SK-N-SH treated with all-trans-retinoic acid at 6 μM for 48 hours (cell line): ENCODE results near the gene PSMA7.

Source experiments
- ATAC-seq: fragments of 200-7000 bp; cut with Tn5 transposase; 3 replicates; pipeline ENCODE4 v1.9.1; 2020; ENCODE audit warnings: mild to moderate bottlenecking, moderate library complexity
- ARNTL ChIP-seq: fragments of 450-650 bp; formaldehyde crosslinking; IDR thresholded peaks from 2 replicates; pipeline ENCODE4 v1.5.0; 2020; ENCODE audit warnings: low read depth, mild to moderate bottlenecking, moderate library complexity, borderline replicate concordance
- BACH2 ChIP-seq: fragments of 250-450 bp; sonication (Bioruptor Pico); IDR thresholded peaks from 2 replicates; pipeline ENCODE4 v1.9.0; 2021; ENCODE audit warnings: mild to moderate bottlenecking, borderline replicate concordance
- CSDC2 ChIP-seq: fragments of 250-450 bp; sonication (Bioruptor Pico); IDR thresholded peaks from 2 replicates; pipeline ENCODE4 v1.5.0; 2020; ENCODE audit warnings: mild to moderate bottlenecking, moderate library complexity
- GLIS3 ChIP-seq: fragments of 250-450 bp; sonication (Bioruptor Pico); IDR thresholded peaks from 2 replicates; pipeline ENCODE4 v1.5.0; 2020; ENCODE audit warnings: mild to moderate bottlenecking, moderate library complexity
- ISL1 ChIP-seq: fragments of 250-450 bp; sonication (Bioruptor Pico); IDR thresholded peaks from 2 replicates; pipeline ENCODE4 v2.1.2; 2022; ENCODE audit warnings: mild to moderate bottlenecking, moderate library complexity
- OSR1 ChIP-seq: fragments of 250-450 bp; sonication (Bioruptor Pico); IDR thresholded peaks from 2 replicates; pipeline ENCODE4 v1.8.0; 2022; ENCODE audit warnings: moderate library complexity, mild to moderate bottlenecking, inconsistent platforms
- PPARA ChIP-seq: fragments of 250-450 bp; sonication (Bioruptor Pico); IDR thresholded peaks from 2 replicates; pipeline ENCODE4 v1.5.0; 2020; ENCODE audit warnings: mild to moderate bottlenecking, borderline replicate concordance
- RARB ChIP-seq: fragments of 250-450 bp; sonication (Bioruptor Pico); IDR thresholded peaks from 2 replicates; pipeline ENCODE4 v1.8.0; 2021; ENCODE audit warnings: mild to moderate bottlenecking, moderate library complexity
- SNAI2 ChIP-seq: fragments of 250-450 bp; sonication (Bioruptor Pico); IDR thresholded peaks from 2 replicates; pipeline ENCODE4 v1.5.0; 2020; ENCODE audit warnings: mild to moderate bottlenecking, moderate library complexity
- TOX ChIP-seq: fragments of 250-450 bp; sonication (Bioruptor Pico); IDR thresholded peaks from 2 replicates; pipeline ENCODE4 v1.8.0; 2021; ENCODE audit warnings: mild to moderate bottlenecking, moderate library complexity, borderline replicate concordance
- ZC3H10 ChIP-seq: fragments of 250-450 bp; sonication (Bioruptor Pico); IDR thresholded peaks from 2 replicates; pipeline ENCODE4 v1.5.1; 2021; ENCODE audit warnings: mild to moderate bottlenecking, moderate library complexity
- ZFP3 ChIP-seq: fragments of 250-450 bp; sonication (Bioruptor Pico); IDR thresholded peaks from 2 replicates; pipeline ENCODE4 v1.5.0; 2020; ENCODE audit warnings: mild to moderate bottlenecking, moderate library complexity
- ZFP30 ChIP-seq: fragments of 450-650 bp; formaldehyde crosslinking; IDR thresholded peaks from 2 replicates; pipeline ENCODE4 v1.5.0; 2022; ENCODE audit warnings: mild to moderate bottlenecking, moderate library complexity
- ZNF565 ChIP-seq: fragments of 450-650 bp; formaldehyde crosslinking; conservative IDR thresholded peaks from 2 replicates; pipeline ENCODE4 v1.5.0; 2020; ENCODE audit warnings: low read depth, mild to moderate bottlenecking, moderate library complexity
- ZNF70 ChIP-seq: fragments of 450-650 bp; formaldehyde crosslinking; IDR thresholded peaks from 2 replicates; pipeline ENCODE4 v1.5.0; 2020; ENCODE audit warnings: mild to moderate bottlenecking, moderate library complexity
- ZNF8 ChIP-seq: fragments of 450-650 bp; formaldehyde crosslinking; IDR thresholded peaks from 2 replicates; pipeline ENCODE4 v1.5.0; 2020; ENCODE audit warnings: mild to moderate bottlenecking, moderate library complexity
- TF ChIP-seq, protein P1 (sequence below): fragments of 250-450 bp; sonication (Bioruptor Pico); IDR thresholded peaks from 2 replicates; pipeline ENCODE4 v1.5.1; 2021; ENCODE audit warnings: mild to moderate bottlenecking, moderate library complexity
- TF ChIP-seq, protein P2 (sequence below): fragments of 250-450 bp; sonication (Bioruptor Pico); IDR thresholded peaks from 2 replicates; pipeline ENCODE4 v1.5.1; 2020; ENCODE audit warnings: low read depth, mild to moderate bottlenecking, moderate library complexity
- TF ChIP-seq, protein P3 (sequence below): fragments of 250-450 bp; sonication (Bioruptor Pico); IDR thresholded peaks from 2 replicates; pipeline ENCODE4 v1.8.0; 2021; ENCODE audit warnings: low read depth, mild to moderate bottlenecking, moderate library complexity, borderline replicate concordance
- TF ChIP-seq, protein P4 (sequence below): fragments of 250-450 bp; sonication (Bioruptor Pico); IDR thresholded peaks from 2 replicates; pipeline ENCODE4 v1.5.0; 2020; ENCODE audit warnings: mild to moderate bottlenecking, moderate library complexity
- TF ChIP-seq, protein P5 (sequence below): fragments of 250-450 bp; sonication (Bioruptor Pico); IDR thresholded peaks from 2 replicates; pipeline ENCODE4 v1.8.0; 2020; ENCODE audit warnings: mild to moderate bottlenecking, moderate library complexity, borderline replicate concordance

The PSMA7 gene

DNA sequence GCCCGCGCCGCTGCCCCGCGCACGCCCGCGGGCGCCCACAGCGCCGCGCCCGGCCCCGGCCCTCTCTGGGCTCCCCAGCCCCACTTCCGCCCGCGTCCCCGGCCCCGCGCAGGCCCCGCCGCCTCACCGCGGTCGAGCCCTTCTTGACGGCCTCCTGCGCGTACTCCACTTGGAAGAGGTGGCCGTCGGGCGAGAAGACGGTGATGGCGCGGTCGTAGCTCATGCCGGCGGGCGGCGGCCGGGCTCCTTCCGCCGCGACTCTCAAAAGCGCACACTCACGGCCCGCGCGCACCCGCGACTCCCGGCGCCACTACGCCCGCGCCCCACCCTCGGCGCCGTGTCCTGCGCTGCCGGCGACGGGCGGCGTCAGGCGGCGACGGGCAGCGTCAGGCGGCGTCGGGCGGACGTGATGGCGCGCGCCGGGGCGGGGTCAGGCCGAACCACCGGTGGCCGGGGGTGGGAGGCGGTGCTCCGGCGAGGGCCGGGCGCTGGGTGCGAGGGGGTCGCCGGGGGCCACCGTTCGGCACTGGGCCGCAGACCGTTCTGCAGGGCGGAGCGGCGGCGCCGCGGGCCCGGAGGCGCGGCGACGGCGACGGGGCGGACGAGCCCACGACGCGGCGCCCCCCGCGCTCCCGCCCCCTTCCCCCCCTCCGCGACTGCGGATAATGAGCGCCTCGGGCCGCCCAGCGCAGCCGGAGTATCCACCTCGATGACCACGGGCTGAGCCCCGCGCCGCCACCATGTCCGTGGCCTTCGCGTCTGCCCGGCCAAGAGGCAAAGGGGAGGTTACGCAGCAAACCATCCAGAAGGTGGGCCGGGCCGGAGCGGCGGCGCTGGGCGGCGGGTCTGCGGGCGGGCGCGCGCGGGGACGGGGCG is at the start of gene PSMA7, which contains the start of gene SS18L1:
PSMA7 (minus strand) TSS at position 314 of the 876 bp plus-strand sequence; CDS start at position 223, 91 bp downstream.
SS18L1 (plus strand) TSS at position 689 of the 876 bp plus-strand sequence; CDS start at position 741, 52 bp downstream.
- 0 out of 2 replicates have a peak, but pooled peaks have one; percentile 26 for TF ChIP-seq GLIS3 (CRISPR knock-in tag)
- TF ChIP-seq ZFP3 (CRISPR knock-in tag) = peak; percentile 54; the same call in 1 of the 2 replicates
- TF ChIP-seq CSDC2 = no peak
- peak; percentile 79 for ATAC-seq

DNA sequence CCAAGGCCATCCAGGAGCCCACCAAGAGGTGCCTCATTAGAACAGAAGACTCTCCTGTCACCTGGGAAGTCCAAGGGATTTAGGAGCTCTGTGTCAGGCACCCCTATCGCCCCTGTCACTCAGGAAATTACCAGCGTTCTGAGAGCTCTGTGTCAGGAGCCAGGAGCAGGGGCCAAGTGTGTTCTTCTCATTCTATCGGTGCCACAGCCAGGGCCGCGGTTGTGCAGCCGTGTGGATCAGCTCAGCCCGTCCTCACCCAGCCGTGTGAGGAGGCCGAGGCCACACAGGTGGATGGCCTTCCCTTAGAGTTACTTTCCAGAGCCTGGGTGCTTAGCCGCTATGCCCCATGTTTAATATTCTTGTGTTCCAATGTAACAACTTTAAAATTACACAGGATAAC is 49.4 kb upstream of the PSMA7 start:
- TF ChIP-seq, protein P1, sequence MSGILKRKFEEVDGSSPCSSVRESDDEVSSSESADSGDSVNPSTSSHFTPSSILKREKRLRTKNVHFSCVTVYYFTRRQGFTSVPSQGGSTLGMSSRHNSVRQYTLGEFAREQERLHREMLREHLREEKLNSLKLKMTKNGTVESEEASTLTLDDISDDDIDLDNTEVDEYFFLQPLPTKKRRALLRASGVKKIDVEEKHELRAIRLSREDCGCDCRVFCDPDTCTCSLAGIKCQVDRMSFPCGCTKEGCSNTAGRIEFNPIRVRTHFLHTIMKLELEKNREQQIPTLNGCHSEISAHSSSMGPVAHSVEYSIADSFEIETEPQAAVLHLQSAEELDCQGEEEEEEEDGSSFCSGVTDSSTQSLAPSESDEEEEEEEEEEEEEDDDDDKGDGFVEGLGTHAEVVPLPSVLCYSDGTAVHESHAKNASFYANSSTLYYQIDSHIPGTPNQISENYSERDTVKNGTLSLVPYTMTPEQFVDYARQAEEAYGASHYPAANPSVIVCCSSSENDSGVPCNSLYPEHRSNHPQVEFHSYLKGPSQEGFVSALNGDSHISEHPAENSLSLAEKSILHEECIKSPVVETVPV (CRISPR knock-in tag) = no peak
- TF ChIP-seq ZFP30 (CRISPR knock-in tag) (no peak), BACH2 (CRISPR knock-in tag) (no peak), ZC3H10 (CRISPR knock-in tag) (no peak), ARNTL (CRISPR knock-in tag) (no peak), ISL1 (CRISPR knock-in tag) (no peak), ZNF70 (no peak), TOX (CRISPR knock-in tag) (no peak), RARB (no peak), ZNF8 (CRISPR knock-in tag) (no peak), PPARA (no peak), OSR1 (no peak), ZNF565 (no peak), ZFP3 (CRISPR knock-in tag) (no peak), SNAI2 (no peak)
- TF ChIP-seq, protein P2, sequence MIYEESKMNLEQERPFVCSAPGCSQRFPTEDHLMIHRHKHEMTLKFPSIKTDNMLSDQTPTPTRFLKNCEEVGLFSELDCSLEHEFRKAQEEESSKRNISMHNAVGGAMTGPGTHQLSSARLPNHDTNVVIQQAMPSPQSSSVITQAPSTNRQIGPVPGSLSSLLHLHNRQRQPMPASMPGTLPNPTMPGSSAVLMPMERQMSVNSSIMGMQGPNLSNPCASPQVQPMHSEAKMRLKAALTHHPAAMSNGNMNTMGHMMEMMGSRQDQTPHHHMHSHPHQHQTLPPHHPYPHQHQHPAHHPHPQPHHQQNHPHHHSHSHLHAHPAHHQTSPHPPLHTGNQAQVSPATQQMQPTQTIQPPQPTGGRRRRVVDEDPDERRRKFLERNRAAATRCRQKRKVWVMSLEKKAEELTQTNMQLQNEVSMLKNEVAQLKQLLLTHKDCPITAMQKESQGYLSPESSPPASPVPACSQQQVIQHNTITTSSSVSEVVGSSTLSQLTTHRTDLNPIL (CRISPR knock-in tag) = no peak
- TF ChIP-seq, protein P3, sequence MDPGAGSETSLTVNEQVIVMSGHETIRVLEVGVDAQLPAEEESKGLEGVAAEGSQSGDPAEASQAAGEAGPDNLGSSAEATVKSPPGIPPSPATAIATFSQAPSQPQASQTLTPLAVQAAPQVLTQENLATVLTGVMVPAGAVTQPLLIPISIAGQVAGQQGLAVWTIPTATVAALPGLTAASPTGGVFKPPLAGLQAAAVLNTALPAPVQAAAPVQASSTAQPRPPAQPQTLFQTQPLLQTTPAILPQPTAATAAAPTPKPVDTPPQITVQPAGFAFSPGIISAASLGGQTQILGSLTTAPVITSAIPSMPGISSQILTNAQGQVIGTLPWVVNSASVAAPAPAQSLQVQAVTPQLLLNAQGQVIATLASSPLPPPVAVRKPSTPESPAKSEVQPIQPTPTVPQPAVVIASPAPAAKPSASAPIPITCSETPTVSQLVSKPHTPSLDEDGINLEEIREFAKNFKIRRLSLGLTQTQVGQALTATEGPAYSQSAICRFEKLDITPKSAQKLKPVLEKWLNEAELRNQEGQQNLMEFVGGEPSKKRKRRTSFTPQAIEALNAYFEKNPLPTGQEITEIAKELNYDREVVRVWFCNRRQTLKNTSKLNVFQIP (CRISPR knock-in tag) = no peak
- TF ChIP-seq, protein P4, sequence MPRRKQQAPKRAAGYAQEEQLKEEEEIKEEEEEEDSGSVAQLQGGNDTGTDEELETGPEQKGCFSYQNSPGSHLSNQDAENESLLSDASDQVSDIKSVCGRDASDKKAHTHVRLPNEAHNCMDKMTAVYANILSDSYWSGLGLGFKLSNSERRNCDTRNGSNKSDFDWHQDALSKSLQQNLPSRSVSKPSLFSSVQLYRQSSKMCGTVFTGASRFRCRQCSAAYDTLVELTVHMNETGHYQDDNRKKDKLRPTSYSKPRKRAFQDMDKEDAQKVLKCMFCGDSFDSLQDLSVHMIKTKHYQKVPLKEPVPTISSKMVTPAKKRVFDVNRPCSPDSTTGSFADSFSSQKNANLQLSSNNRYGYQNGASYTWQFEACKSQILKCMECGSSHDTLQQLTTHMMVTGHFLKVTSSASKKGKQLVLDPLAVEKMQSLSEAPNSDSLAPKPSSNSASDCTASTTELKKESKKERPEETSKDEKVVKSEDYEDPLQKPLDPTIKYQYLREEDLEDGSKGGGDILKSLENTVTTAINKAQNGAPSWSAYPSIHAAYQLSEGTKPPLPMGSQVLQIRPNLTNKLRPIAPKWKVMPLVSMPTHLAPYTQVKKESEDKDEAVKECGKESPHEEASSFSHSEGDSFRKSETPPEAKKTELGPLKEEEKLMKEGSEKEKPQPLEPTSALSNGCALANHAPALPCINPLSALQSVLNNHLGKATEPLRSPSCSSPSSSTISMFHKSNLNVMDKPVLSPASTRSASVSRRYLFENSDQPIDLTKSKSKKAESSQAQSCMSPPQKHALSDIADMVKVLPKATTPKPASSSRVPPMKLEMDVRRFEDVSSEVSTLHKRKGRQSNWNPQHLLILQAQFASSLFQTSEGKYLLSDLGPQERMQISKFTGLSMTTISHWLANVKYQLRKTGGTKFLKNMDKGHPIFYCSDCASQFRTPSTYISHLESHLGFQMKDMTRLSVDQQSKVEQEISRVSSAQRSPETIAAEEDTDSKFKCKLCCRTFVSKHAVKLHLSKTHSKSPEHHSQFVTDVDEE (CRISPR knock-in tag) = no peak
- ATAC-seq = no peak

DNA sequence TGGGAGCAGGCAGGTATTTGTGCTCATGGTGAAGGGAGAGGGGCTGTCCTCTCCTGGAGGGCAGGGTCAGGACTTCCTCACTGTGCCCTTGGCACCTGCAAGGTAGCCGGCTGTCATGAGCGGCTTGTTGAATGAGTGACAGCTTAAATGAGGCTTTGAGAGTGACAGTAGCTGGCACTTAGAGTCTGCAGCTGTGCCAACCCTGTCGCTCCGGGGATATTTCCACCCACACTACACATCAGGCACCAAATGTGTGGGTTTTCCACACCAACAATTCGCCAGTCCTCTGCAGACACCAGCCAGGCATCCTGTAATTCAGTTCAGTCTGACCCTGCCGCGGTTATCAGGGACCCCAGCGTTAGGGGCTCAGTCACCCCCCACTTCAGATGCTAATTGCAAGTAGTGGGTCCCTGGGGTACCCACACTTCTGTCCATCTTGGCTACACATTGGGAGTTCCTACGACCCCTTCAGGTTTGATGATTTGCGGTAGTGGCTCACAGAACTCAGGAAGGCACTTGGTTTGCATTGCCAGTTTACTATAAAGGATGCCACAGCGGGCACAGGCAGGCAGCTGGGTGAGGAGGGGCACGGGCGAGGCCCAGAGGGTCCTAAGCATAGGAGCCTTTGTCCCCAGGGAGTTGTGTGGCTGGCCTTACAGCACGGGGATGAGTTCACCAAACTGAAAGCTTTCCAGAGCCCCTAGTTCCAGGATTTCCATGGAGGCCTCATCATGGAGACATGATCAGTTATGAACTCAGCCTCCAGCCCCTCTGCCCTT is 48.8 kb upstream of the PSMA7 start:
- no peak for ATAC-seq
- TF ChIP-seq OSR1 = no peak
- TF ChIP-seq ZC3H10 (CRISPR knock-in tag) = no peak
- TF ChIP-seq, protein P4 (CRISPR knock-in tag) = no peak
- TF ChIP-seq BACH2 (CRISPR knock-in tag) = no peak
- no peak for TF ChIP-seq SNAI2
- TF ChIP-seq, protein P1 (CRISPR knock-in tag) = no peak
- no peak for TF ChIP-seq PPARA
- TF ChIP-seq ZNF565 = no peak
- no peak for TF ChIP-seq CSDC2
- TF ChIP-seq, protein P5, sequence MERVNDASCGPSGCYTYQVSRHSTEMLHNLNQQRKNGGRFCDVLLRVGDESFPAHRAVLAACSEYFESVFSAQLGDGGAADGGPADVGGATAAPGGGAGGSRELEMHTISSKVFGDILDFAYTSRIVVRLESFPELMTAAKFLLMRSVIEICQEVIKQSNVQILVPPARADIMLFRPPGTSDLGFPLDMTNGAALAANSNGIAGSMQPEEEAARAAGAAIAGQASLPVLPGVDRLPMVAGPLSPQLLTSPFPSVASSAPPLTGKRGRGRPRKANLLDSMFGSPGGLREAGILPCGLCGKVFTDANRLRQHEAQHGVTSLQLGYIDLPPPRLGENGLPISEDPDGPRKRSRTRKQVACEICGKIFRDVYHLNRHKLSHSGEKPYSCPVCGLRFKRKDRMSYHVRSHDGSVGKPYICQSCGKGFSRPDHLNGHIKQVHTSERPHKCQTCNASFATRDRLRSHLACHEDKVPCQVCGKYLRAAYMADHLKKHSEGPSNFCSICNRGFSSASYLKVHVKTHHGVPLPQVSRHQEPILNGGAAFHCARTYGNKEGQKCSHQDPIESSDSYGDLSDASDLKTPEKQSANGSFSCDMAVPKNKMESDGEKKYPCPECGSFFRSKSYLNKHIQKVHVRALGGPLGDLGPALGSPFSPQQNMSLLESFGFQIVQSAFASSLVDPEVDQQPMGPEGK (CRISPR knock-in tag) = no peak
